Measurements from ENCODE around the gene PEAK1. TPM values are rescaled to one million over a fixed set of nuclear protein-coding genes. Genes with fewer than 3 reads are reported as not detected.

The PEAK1 gene
- total and polyA plus RNA-seq, 2 experiments from 2014 or later = 7.8 to 34.1 TPM

DNA sequence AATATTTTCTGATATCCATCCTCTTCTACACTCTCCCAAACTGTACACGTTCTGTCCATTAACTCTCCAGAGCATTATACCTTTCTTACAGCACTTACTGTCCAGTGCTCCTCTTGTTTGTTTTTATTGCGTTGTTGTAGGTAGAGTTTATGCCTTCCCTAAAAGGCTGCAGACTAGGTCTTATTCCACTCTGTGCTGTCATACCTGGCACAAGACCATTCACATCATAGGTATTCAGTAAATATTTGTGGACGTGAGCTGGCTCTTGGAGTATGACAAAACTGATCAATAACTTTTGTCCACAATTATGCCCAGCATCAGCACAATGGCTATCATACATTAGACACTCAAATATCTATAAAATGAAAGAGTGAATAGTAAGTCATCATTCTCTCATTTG, 5.2 kb upstream of the PEAK1 start:
- H3K27me3 Mint-ChIP-seq (ENCODE audit: insufficient read depth, low read depth, poor library complexity) = peaks cover 6% of the 10 kb centered on the region
- Histone ChIP-seq H3K36me3 (ENCODE audit: insufficient read depth) (no peaks in the 10 kb centered on the region), H3K9me2 (ENCODE audit: insufficient read depth) (no peaks in the 10 kb centered on the region), H3F3A (replicated peaks; ENCODE audit: low read depth) (no peaks in the 10 kb centered on the region), H3K4me2 (no peak overlapping the region), H3K4me1 (ENCODE audit: insufficient read depth) (peaks cover 18% of the 10 kb centered on the region), H3K27ac (ENCODE audit: low read depth) (no peak overlapping the region), H3K79me2 (replicated peaks; ENCODE audit: insufficient read depth) (peaks cover 91% of the 10 kb centered on the region), H2AFZ (no peak overlapping the region), H3K4me3 (no peak overlapping the region), H4K20me1 (replicated peaks; ENCODE audit: insufficient read depth) (peaks cover 13% of the 10 kb centered on the region; the same call in 1 of the 2 replicates), H3K27me3 (ENCODE audit: insufficient read depth) (no peaks in the 10 kb centered on the region)
- H3K4me3 Mint-ChIP-seq = no peak overlapping the region
- TF ChIP-seq POLR2AphosphoS5 (IDR thresholded peaks at IDR 0.05; ENCODE audit: low read depth) = no peak
- TF ChIP-seq, protein P1, sequence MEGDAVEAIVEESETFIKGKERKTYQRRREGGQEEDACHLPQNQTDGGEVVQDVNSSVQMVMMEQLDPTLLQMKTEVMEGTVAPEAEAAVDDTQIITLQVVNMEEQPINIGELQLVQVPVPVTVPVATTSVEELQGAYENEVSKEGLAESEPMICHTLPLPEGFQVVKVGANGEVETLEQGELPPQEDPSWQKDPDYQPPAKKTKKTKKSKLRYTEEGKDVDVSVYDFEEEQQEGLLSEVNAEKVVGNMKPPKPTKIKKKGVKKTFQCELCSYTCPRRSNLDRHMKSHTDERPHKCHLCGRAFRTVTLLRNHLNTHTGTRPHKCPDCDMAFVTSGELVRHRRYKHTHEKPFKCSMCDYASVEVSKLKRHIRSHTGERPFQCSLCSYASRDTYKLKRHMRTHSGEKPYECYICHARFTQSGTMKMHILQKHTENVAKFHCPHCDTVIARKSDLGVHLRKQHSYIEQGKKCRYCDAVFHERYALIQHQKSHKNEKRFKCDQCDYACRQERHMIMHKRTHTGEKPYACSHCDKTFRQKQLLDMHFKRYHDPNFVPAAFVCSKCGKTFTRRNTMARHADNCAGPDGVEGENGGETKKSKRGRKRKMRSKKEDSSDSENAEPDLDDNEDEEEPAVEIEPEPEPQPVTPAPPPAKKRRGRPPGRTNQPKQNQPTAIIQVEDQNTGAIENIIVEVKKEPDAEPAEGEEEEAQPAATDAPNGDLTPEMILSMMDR (conservative IDR thresholded peaks at IDR 0.05; ENCODE audit: low read depth in 2 of 2) = no peak
- TF ChIP-seq EZH2phosphoT487 (IDR thresholded peaks at IDR 0.05; ENCODE audit: unreplicated experiment) = no peak
- TF ChIP-seq, protein P2, sequence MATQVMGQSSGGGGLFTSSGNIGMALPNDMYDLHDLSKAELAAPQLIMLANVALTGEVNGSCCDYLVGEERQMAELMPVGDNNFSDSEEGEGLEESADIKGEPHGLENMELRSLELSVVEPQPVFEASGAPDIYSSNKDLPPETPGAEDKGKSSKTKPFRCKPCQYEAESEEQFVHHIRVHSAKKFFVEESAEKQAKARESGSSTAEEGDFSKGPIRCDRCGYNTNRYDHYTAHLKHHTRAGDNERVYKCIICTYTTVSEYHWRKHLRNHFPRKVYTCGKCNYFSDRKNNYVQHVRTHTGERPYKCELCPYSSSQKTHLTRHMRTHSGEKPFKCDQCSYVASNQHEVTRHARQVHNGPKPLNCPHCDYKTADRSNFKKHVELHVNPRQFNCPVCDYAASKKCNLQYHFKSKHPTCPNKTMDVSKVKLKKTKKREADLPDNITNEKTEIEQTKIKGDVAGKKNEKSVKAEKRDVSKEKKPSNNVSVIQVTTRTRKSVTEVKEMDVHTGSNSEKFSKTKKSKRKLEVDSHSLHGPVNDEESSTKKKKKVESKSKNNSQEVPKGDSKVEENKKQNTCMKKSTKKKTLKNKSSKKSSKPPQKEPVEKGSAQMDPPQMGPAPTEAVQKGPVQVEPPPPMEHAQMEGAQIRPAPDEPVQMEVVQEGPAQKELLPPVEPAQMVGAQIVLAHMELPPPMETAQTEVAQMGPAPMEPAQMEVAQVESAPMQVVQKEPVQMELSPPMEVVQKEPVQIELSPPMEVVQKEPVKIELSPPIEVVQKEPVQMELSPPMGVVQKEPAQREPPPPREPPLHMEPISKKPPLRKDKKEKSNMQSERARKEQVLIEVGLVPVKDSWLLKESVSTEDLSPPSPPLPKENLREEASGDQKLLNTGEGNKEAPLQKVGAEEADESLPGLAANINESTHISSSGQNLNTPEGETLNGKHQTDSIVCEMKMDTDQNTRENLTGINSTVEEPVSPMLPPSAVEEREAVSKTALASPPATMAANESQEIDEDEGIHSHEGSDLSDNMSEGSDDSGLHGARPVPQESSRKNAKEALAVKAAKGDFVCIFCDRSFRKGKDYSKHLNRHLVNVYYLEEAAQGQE (IDR thresholded peaks at IDR 0.05; ENCODE audit: unreplicated experiment) = no peak
- no peak for TF ChIP-seq JUNB (IDR thresholded peaks at IDR 0.05; ENCODE audit: unreplicated experiment)
- no peak for TF ChIP-seq NANOG (IDR thresholded peaks at IDR 0.05; ENCODE audit: borderline replicate concordance)
- TF ChIP-seq, protein P3, sequence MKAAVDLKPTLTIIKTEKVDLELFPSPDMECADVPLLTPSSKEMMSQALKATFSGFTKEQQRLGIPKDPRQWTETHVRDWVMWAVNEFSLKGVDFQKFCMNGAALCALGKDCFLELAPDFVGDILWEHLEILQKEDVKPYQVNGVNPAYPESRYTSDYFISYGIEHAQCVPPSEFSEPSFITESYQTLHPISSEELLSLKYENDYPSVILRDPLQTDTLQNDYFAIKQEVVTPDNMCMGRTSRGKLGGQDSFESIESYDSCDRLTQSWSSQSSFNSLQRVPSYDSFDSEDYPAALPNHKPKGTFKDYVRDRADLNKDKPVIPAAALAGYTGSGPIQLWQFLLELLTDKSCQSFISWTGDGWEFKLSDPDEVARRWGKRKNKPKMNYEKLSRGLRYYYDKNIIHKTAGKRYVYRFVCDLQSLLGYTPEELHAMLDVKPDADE (IDR thresholded peaks at IDR 0.05) = no peak
- no peak for TF ChIP-seq EZH2 (IDR thresholded peaks at IDR 0.05; ENCODE audit: low read depth, unreplicated experiment)
- TF ChIP-seq ZNF331 (CRISPR knock-in tag; IDR thresholded peaks at IDR 0.05; ENCODE audit: low read depth) = no peak
- TF ChIP-seq CREB1 (CRISPR knock-in tag; IDR thresholded peaks at IDR 0.05; ENCODE audit: low read depth) = no peak
- TF ChIP-seq, protein P4, sequence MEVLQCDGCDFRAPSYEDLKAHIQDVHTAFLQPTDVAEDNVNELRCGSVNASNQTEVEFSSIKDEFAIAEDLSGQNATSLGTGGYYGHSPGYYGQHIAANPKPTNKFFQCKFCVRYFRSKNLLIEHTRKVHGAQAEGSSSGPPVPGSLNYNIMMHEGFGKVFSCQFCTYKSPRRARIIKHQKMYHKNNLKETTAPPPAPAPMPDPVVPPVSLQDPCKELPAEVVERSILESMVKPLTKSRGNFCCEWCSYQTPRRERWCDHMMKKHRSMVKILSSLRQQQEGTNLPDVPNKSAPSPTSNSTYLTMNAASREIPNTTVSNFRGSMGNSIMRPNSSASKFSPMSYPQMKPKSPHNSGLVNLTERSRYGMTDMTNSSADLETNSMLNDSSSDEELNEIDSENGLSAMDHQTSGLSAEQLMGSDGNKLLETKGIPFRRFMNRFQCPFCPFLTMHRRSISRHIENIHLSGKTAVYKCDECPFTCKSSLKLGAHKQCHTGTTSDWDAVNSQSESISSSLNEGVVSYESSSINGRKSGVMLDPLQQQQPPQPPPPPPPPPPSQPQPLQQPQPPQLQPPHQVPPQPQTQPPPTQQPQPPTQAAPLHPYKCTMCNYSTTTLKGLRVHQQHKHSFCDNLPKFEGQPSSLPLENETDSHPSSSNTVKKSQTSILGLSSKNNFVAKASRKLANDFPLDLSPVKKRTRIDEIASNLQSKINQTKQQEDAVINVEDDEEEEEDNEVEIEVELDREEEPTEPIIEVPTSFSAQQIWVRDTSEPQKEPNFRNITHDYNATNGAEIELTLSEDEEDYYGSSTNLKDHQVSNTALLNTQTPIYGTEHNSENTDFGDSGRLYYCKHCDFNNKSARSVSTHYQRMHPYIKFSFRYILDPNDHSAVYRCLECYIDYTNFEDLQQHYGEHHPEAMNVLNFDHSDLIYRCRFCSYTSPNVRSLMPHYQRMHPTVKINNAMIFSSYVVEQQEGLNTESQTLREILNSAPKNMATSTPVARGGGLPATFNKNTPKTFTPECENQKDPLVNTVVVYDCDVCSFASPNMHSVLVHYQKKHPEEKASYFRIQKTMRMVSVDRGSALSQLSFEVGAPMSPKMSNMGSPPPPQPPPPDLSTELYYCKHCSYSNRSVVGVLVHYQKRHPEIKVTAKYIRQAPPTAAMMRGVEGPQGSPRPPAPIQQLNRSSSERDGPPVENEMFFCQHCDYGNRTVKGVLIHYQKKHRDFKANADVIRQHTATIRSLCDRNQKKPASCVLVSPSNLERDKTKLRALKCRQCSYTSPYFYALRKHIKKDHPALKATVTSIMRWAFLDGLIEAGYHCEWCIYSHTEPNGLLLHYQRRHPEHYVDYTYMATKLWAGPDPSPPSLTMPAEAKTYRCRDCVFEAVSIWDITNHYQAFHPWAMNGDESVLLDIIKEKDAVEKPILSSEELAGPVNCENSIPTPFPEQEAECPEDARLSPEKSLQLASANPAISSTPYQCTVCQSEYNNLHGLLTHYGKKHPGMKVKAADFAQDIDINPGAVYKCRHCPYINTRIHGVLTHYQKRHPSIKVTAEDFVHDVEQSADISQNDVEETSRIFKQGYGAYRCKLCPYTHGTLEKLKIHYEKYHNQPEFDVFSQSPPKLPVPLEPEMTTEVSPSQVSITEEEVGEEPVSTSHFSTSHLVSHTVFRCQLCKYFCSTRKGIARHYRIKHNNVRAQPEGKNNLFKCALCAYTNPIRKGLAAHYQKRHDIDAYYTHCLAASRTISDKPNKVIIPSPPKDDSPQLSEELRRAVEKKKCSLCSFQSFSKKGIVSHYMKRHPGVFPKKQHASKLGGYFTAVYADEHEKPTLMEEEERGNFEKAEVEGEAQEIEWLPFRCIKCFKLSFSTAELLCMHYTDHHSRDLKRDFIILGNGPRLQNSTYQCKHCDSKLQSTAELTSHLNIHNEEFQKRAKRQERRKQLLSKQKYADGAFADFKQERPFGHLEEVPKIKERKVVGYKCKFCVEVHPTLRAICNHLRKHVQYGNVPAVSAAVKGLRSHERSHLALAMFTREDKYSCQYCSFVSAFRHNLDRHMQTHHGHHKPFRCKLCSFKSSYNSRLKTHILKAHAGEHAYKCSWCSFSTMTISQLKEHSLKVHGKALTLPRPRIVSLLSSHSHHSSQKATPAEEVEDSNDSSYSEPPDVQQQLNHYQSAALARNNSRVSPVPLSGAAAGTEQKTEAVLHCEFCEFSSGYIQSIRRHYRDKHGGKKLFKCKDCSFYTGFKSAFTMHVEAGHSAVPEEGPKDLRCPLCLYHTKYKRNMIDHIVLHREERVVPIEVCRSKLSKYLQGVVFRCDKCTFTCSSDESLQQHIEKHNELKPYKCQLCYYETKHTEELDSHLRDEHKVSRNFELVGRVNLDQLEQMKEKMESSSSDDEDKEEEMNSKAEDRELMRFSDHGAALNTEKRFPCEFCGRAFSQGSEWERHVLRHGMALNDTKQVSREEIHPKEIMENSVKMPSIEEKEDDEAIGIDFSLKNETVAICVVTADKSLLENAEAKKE (CRISPR knock-in tag; IDR thresholded peaks at IDR 0.05) = no peak
- no peak for TF ChIP-seq STAT1 (IDR thresholded peaks at IDR 0.05; ENCODE audit: unreplicated experiment)
- no peak for TF ChIP-seq ZNF114 (CRISPR knock-in tag; IDR thresholded peaks at IDR 0.05)
- H3K36me3 Mint-ChIP-seq (ENCODE audit: low read depth) = no peaks in the 10 kb centered on the region
- no peaks in the 10 kb centered on the region for H3K9me3 Mint-ChIP-seq
- H3K4me1 Mint-ChIP-seq = peaks cover 25% of the 10 kb centered on the region
- DNase-seq (ENCODE audit: low spot score) (no peak), ATAC-seq (no peak)
- H3K27ac Mint-ChIP-seq = no peak overlapping the region
